Measurements from ENCODE around the gene STAT2. TPM values are rescaled to one million over a fixed set of nuclear protein-coding genes. Genes with fewer than 3 reads are reported as not detected.

The STAT2 gene
- total and polyA plus RNA-seq, 2 of the 13 experiments (the other 11 are each of a cell fraction or from before 2014, with no cell fraction given) = 43.5 to 84.6 TPM

- TF ChIP-seq E2F5 (CRISPR knock-in tag; conservative IDR thresholded peaks at IDR 0.05) = 0 out of 2 replicates have a peak, but pooled peaks have one; percentile 61
- TF ChIP-seq SMAD9 (CRISPR knock-in tag; IDR thresholded peaks at IDR 0.05) = no peak
- TF ChIP-seq NFYB (CRISPR knock-in tag; IDR thresholded peaks at IDR 0.05) = peak; percentile 97
- TF ChIP-seq ZNF747 (CRISPR knock-in tag; IDR thresholded peaks at IDR 0.05; ENCODE audit: borderline replicate concordance) = no peak
- peak; percentile 74 for TF ChIP-seq SPEN (CRISPR knock-in tag; IDR thresholded peaks at IDR 0.05; ENCODE audit: low read depth)
- TF ChIP-seq KAT8 (CRISPR knock-in tag; IDR thresholded peaks at IDR 0.05) = peak; percentile 93
- peak; percentile 9; the same call in 1 of the 2 replicates for TF ChIP-seq MIXL1 (CRISPR knock-in tag; IDR thresholded peaks at IDR 0.05)
- peak; percentile 1; the same call in 1 of the 2 replicates for TF ChIP-seq SUZ12 (IDR thresholded peaks at IDR 0.05; ENCODE audit: low read depth, low read length)
- peak; percentile 40; the same call in 1 of the 2 replicates for TF ChIP-seq NCOA2 (CRISPR knock-in tag; IDR thresholded peaks at IDR 0.05)
- TF ChIP-seq ZNF777 (CRISPR knock-in tag; IDR thresholded peaks at IDR 0.05) = no peak
- TF ChIP-seq ZBTB21 (CRISPR knock-in tag; IDR thresholded peaks at IDR 0.05) = peak; percentile 30; the same call in 1 of the 2 replicates
- peak; percentile 96 for TF ChIP-seq PRDM10 (CRISPR knock-in tag; IDR thresholded peaks at IDR 0.05; ENCODE audit: low read depth)
- peak; percentile 46; the same call in 1 of the 2 replicates for TF ChIP-seq ZC3H13 (CRISPR knock-in tag; IDR thresholded peaks at IDR 0.05)
- TF ChIP-seq ZNF558 (CRISPR knock-in tag; IDR thresholded peaks at IDR 0.05; ENCODE audit: borderline replicate concordance) = no peak
- no peak for TF ChIP-seq ZFP62 (CRISPR knock-in tag; IDR thresholded peaks at IDR 0.05)
- TF ChIP-seq ZSCAN25 (CRISPR knock-in tag; IDR thresholded peaks at IDR 0.05) = no peak; the same call in 1 of the 2 replicates
- TF ChIP-seq RAD21 (CRISPR knock-in tag; IDR thresholded peaks at IDR 0.05) = peak; percentile 67; the same call in 1 of the 2 replicates
- peak; percentile 48; the same call in 1 of the 2 replicates for TF ChIP-seq ZNF788 (CRISPR knock-in tag; IDR thresholded peaks at IDR 0.05; ENCODE audit: borderline replicate concordance)
- TF ChIP-seq MYPOP (CRISPR knock-in tag; IDR thresholded peaks at IDR 0.05) = peak; percentile 47; the same call in 1 of the 2 replicates
- peak; percentile 51; the same call in 1 of the 2 replicates for TF ChIP-seq ZNF501 (CRISPR knock-in tag; IDR thresholded peaks at IDR 0.05)
- TF ChIP-seq MLXIP (CRISPR knock-in tag; IDR thresholded peaks at IDR 0.05; ENCODE audit: borderline replicate concordance) = 0 out of 2 replicates have a peak, but pooled peaks have one; percentile 22
Observed at GRCh38 chr12:56333679-56334489, 26.0 kb downstream of the STAT2 start, which contains the start of gene PAN2 (continued).
